GM23338 (cell line): ENCODE data around the gene FABP1. TPM values are rescaled to one million over a fixed set of nuclear protein-coding genes. Genes with fewer than 3 reads are reported as not detected.

Experiments
- ATAC-seq: fragments of 200-7000 bp; cut with Tn5 transposase; 3 replicates; pipeline ENCODE4 v1.9.1; 2020
- DNase-seq: peaks from one replicate; pipeline ENCODE4 v3.0.0-alpha.2; 2015; ENCODE audit warnings: low spot score
- H2AFZ ChIP-seq: fragments of 200-600 bp; sonication (generic); 2 replicates; pipeline ENCODE4 v1.8.0; 2016; ENCODE audit warnings: antibody characterized with exemption, mild to moderate bottlenecking, moderate library complexity
- H3F3A ChIP-seq: fragments of 200-600 bp; sonication (generic); replicated peaks from 2 replicates; pipeline ENCODE4 v1.8.0; 2017; ENCODE audit warnings: antibody characterized with exemption, mixed run types, low read depth
- H3K27ac ChIP-seq: fragments of 200-600 bp; sonication (generic); 2 replicates; pipeline ENCODE4 v1.6.1; 2016; ENCODE audit warnings: low read depth
- H3K27me3 ChIP-seq: fragments of 200-600 bp; sonication (generic); 2 replicates; pipeline ENCODE4 v1.8.0; 2016; ENCODE audit warnings: mild to moderate bottlenecking, mixed run types, moderate library complexity; ENCODE audit not compliant: insufficient read depth
- H3K36me3 ChIP-seq: fragments of 200-600 bp; sonication (generic); 2 replicates; pipeline ENCODE4 v1.8.0; 2016; ENCODE audit warnings: mild to moderate bottlenecking; ENCODE audit not compliant: insufficient read depth
- H3K4me1 ChIP-seq: fragments of 200-600 bp; sonication (generic); 2 replicates; pipeline ENCODE4 v1.8.0; 2016; ENCODE audit warnings: mild to moderate bottlenecking, moderate library complexity; ENCODE audit not compliant: insufficient read depth
- H3K4me2 ChIP-seq: fragments of 200-600 bp; sonication (generic); 2 replicates; pipeline ENCODE4 v1.7.1; 2017; ENCODE audit warnings: mixed run types
- H3K4me3 ChIP-seq: fragments of 200-600 bp; sonication (generic); 2 replicates; pipeline ENCODE4 v1.6.1; 2016; ENCODE audit warnings: mixed run types
- H3K79me2 ChIP-seq: fragments of 200-600 bp; sonication (generic); replicated peaks from 2 replicates; pipeline ENCODE4 v1.8.0; 2017; ENCODE audit warnings: mild to moderate bottlenecking; ENCODE audit not compliant: insufficient read depth
- H3K9me2 ChIP-seq: fragments of 200-600 bp; sonication (generic); 2 replicates; pipeline ENCODE4 v1.8.0; 2017; ENCODE audit not compliant: insufficient read depth
- H4K20me1 ChIP-seq: fragments of 200-600 bp; sonication (generic); replicated peaks from 2 replicates; pipeline ENCODE4 v1.8.0; 2017; ENCODE audit warnings: mild to moderate bottlenecking; ENCODE audit not compliant: insufficient read depth
- H3K27ac Mint-ChIP-seq: 2 replicates; pipeline ENCODE4 v1.8.0; 2020; ENCODE audit warnings: inconsistent platforms, mild to moderate bottlenecking, moderate library complexity, mixed read lengths
- H3K27me3 Mint-ChIP-seq: 3 replicates; pipeline ENCODE4 v1.8.0; 2022; ENCODE audit warnings: low read depth, mild to moderate bottlenecking, moderate library complexity, mixed read lengths, inconsistent platforms; ENCODE audit not compliant: insufficient read depth, poor library complexity
- H3K36me3 Mint-ChIP-seq: 3 replicates; pipeline ENCODE4 v1.8.0; 2021; ENCODE audit warnings: low read depth, mild to moderate bottlenecking, inconsistent platforms, moderate library complexity, mixed read lengths
- H3K4me1 Mint-ChIP-seq: 3 replicates; pipeline ENCODE4 v1.8.0; 2020; ENCODE audit warnings: mild to moderate bottlenecking, inconsistent platforms, mixed read lengths
- H3K4me3 Mint-ChIP-seq: 3 replicates; pipeline ENCODE4 v1.8.0; 2021; ENCODE audit warnings: moderate library complexity, mild to moderate bottlenecking, inconsistent platforms, mixed read lengths
- H3K9me3 Mint-ChIP-seq: 3 replicates; pipeline ENCODE4 v1.8.0; 2020; ENCODE audit warnings: moderate library complexity, mild to moderate bottlenecking, inconsistent platforms, mixed read lengths
- CREB1 ChIP-seq: fragments of 250-450 bp; sonication (Bioruptor Pico); IDR thresholded peaks from 2 replicates; pipeline ENCODE4 v1.5.0; 2020; ENCODE audit warnings: low read depth, mild to moderate bottlenecking, moderate library complexity
- CTCF ChIP-seq, 2 experiments: fragments of 200-600 bp in 1 of 2; sonication (generic) in 1 of 2; conservative IDR thresholded peaks; 2 replicates each; pipeline versions ENCODE4 v1.5.1 to v1.6.1; 2016 to 2017; ENCODE audit warnings: antibody characterized with exemption in 2 of 2, low read depth in 2 of 2, mild to moderate bottlenecking in 2 of 2, moderate library complexity in 1 of 2
- ETS1 ChIP-seq: IDR thresholded peaks from 2 replicates; pipeline ENCODE4 v1.6.1; 2016; ENCODE audit warnings: antibody characterized with exemption
- EZH2 ChIP-seq: fragments of 200-600 bp; sonication (generic); IDR thresholded peaks from one replicate; pipeline ENCODE4 v1.8.0; 2017; ENCODE audit warnings: antibody characterized with exemption, mild to moderate bottlenecking, low read depth; ENCODE audit not compliant: unreplicated experiment
- EZH2phosphoT487 ChIP-seq: fragments of 200-600 bp; sonication (generic); IDR thresholded peaks from one replicate; pipeline ENCODE4 v1.8.1; 2018; ENCODE audit warnings: antibody characterized with exemption; ENCODE audit not compliant: unreplicated experiment
- NANOG ChIP-seq: IDR thresholded peaks from 2 replicates; pipeline ENCODE4 v1.6.1; 2016; ENCODE audit warnings: antibody characterized with exemption, borderline replicate concordance
- ZNF114 ChIP-seq: fragments of 250-450 bp; sonication (Bioruptor Pico); IDR thresholded peaks from 2 replicates; pipeline ENCODE4 v1.5.0; 2020; ENCODE audit warnings: mild to moderate bottlenecking, moderate library complexity
- ZNF462 ChIP-seq: fragments of 250-450 bp; sonication (Bioruptor Pico); IDR thresholded peaks from 2 replicates; pipeline ENCODE4 v1.5.0; 2020; ENCODE audit warnings: mild to moderate bottlenecking, moderate library complexity
- polyA plus RNA-seq: library from polyadenylated mRNA; unstranded; fragments of >200 nt; fragmentation: Nextera tagmentation; extraction: Ambion mirVana; gene quantifications from 2 replicates; pipeline ENCODE4 v1.2.1, GENCODE V29; 2016
- total RNA-seq: library from RNA; depleted of rRNA; stranded (reverse); fragments of >200 nt; shearing (Covaris generic); gene quantifications from 2 replicates; pipeline ENCODE4 v1.2.3, GENCODE V29; 2014

FABP1 gene
- total and polyA plus RNA-seq, 2 experiments from 2014 or later, result not detected

- TF ChIP-seq EZH2phosphoT487 (no peak), CREB1 (no peak), ZNF114 (CRISPR knock-in tag) (no peak), ZNF462 (CRISPR knock-in tag) (no peak), EZH2 (no peak)
- no peaks in the 10 kb centered on the region for H3F3A ChIP-seq
- no peaks in the 10 kb centered on the region for H3K27me3 ChIP-seq
- H3K27ac ChIP-seq, result no peak overlapping the region
- H3K4me2 ChIP-seq, result no peak overlapping the region
- Mint-ChIP-seq H3K4me3 (no peak overlapping the region), H3K9me3 (peaks cover 16% of the 10 kb centered on the region), H3K27ac (no peak overlapping the region), H3K4me1 (no peaks in the 10 kb centered on the region), H3K27me3 (peaks cover 2% of the 10 kb centered on the region), H3K36me3 (peaks cover 12% of the 10 kb centered on the region; the same call in 2 of the 3 replicates)
- ATAC-seq (no peak), DNase-seq (no peak)
- H2AFZ ChIP-seq, result no peak overlapping the region
- H4K20me1 ChIP-seq, result no peaks in the 10 kb centered on the region
- no peaks in the 10 kb centered on the region for H3K36me3 ChIP-seq
- no peaks in the 10 kb centered on the region for H3K79me2 ChIP-seq
- H3K4me1 ChIP-seq, result no peaks in the 10 kb centered on the region
- 0 out of 2 replicates have a peak, but pooled peaks cover 3% of the 10 kb centered on the region for H3K9me2 ChIP-seq
- H3K4me3 ChIP-seq, result no peak overlapping the region
These were observed 16.4 kb upstream of the FABP1 start for GRCh38 chr2:88144271-88144670.

- Histone ChIP-seq H3K27ac (no peak overlapping the region), H3K4me1 (no peaks in the 10 kb centered on the region), H3K79me2 (no peaks in the 10 kb centered on the region), H4K20me1 (no peaks in the 10 kb centered on the region), H3K4me2 (no peak overlapping the region), H3K36me3 (no peaks in the 10 kb centered on the region), H2AFZ (no peak overlapping the region), H3K9me2 (no peaks in the 10 kb centered on the region), H3F3A (no peaks in the 10 kb centered on the region), H3K4me3 (no peak overlapping the region), H3K27me3 (no peaks in the 10 kb centered on the region)
- no peak for ATAC-seq
- no peak for DNase-seq
- H3K4me1 Mint-ChIP-seq, result no peaks in the 10 kb centered on the region
- no peaks in the 10 kb centered on the region; the same call in 2 of the 3 replicates for H3K9me3 Mint-ChIP-seq
- no peaks in the 10 kb centered on the region; the same call in 2 of the 3 replicates for H3K36me3 Mint-ChIP-seq
- peaks cover 2% of the 10 kb centered on the region for H3K27me3 Mint-ChIP-seq
- no peak overlapping the region for H3K27ac Mint-ChIP-seq
- no peak overlapping the region for H3K4me3 Mint-ChIP-seq
- no peak for TF ChIP-seq ETS1
- TF ChIP-seq CREB1, result no peak
- TF ChIP-seq NANOG, result no peak
- TF ChIP-seq CTCF (conservative IDR thresholded peaks at IDR 0.05; ENCODE audit: low read depth in 2 of 2), result no peak
These were observed 14.1 kb upstream of the FABP1 start for GRCh38 chr2:88141952-88142351.
